ENCODE results near the gene RANBP10.
"Not testable (repeated sequence)": the region's sequence is repeated elsewhere in the genome, so short reads cannot be mapped to it uniquely, and the experiment has no call there.

Gene RANBP10

DNA sequence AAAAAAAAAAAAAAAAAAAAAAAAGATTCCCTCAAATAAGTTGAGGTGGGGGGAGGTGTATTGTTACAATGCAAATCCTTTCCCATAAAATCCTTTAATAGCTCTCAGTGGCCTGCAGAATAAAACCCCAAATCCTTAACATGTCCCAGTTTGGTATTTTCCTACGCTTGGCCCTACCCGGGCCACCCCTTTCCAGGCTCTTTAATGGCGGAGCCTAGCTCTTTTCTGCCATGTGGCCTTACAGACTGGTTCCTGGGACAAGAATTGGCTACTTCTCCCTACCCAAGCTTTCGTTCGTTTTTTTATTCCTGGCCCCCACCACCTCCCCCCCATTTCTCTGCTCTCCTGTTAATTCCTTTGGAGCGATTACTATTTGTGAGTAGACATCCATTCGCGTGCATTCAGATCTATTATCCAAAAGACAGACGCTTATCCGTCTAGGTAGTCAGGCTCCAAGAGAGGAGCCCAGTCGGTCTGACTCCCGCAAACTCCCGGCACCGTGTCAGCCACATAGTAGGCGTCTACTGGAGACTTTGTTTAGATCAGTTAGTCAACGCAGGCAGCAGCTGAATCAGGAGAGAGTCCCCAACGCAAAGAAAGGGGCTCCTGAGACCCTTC is 34.9 kb upstream of the RANBP10 start:
- no peak for DNase-seq (ENCODE audit: extremely low read depth, low read depth)
- TF ChIP-seq, protein P1, sequence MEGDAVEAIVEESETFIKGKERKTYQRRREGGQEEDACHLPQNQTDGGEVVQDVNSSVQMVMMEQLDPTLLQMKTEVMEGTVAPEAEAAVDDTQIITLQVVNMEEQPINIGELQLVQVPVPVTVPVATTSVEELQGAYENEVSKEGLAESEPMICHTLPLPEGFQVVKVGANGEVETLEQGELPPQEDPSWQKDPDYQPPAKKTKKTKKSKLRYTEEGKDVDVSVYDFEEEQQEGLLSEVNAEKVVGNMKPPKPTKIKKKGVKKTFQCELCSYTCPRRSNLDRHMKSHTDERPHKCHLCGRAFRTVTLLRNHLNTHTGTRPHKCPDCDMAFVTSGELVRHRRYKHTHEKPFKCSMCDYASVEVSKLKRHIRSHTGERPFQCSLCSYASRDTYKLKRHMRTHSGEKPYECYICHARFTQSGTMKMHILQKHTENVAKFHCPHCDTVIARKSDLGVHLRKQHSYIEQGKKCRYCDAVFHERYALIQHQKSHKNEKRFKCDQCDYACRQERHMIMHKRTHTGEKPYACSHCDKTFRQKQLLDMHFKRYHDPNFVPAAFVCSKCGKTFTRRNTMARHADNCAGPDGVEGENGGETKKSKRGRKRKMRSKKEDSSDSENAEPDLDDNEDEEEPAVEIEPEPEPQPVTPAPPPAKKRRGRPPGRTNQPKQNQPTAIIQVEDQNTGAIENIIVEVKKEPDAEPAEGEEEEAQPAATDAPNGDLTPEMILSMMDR (IDR thresholded peaks at IDR 0.05; ENCODE audit: low read depth, low read length), result no peak

DNA sequence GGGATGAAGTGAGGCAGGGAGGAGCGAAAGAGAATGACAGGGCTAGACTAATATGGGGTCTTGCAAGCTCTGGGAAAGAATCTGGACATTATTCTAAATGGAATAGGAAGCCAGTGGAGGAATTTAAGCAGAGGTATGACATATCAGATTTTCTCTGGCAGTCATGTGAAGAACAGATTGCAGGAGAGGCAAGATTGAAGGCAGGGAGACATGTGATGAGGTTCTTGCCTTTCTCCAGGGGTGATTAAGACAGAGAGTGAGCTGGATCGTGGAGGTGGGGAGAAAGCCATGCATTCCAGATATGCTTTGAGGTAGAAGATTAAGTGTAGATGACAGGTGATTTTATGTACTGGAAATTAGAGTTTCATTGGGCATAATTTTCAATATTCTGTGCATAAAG is 31.5 kb upstream of the RANBP10 start:
- TF ChIP-seq, protein P1 (IDR thresholded peaks at IDR 0.05; ENCODE audit: low read depth, low read length), result no peak

DNA sequence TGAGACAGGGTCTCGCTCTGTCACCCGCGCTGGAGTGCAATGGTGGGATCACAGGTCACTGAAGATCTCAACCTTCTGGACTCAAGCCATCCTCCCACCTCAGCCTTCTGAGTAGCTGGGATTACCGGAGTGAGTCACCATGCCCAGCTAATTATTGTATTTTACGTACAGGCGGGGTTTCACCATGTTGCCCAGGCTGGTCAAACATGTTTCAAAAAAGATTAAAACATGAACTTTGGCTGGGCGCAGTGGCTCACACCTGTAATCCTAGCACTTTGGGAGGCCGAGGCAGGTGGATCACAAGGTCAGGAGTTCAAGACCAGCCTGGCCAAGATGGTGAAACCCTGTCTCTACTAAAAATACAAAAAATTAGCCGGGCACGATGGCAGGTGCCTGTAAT is 30.8 kb upstream of the RANBP10 start:
- not testable (repeated sequence) for DNase-seq (ENCODE audit: extremely low read depth, low read depth)

More for the DNA sequence above, 31.5 kb upstream of the RANBP10 start:
- DNase-seq (ENCODE audit: extremely low read depth, low read depth), result no peak

DNA sequence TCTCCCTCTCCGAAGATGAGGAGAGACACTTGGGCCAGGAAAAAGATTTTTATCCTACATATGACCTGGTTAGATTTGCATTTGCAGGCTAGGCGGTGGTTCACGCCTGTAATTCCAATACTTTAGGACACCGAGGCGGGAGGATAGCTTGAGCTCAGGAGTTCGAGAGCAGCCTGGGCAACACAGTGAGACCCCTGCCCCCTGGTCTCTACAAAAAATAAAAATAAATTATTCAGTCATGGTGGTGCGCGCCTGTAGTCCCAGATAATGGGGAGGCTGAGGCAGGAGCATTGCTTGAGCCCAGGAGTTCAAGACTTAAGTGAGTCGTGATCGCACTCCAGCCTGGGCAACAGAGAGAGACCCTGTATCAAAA is 27.9 kb upstream of the RANBP10 start:
- no peak for DNase-seq (ENCODE audit: extremely low read depth, low read depth)
- TF ChIP-seq, protein P1 (IDR thresholded peaks at IDR 0.05; ENCODE audit: low read depth, low read length), result no peak

DNA sequence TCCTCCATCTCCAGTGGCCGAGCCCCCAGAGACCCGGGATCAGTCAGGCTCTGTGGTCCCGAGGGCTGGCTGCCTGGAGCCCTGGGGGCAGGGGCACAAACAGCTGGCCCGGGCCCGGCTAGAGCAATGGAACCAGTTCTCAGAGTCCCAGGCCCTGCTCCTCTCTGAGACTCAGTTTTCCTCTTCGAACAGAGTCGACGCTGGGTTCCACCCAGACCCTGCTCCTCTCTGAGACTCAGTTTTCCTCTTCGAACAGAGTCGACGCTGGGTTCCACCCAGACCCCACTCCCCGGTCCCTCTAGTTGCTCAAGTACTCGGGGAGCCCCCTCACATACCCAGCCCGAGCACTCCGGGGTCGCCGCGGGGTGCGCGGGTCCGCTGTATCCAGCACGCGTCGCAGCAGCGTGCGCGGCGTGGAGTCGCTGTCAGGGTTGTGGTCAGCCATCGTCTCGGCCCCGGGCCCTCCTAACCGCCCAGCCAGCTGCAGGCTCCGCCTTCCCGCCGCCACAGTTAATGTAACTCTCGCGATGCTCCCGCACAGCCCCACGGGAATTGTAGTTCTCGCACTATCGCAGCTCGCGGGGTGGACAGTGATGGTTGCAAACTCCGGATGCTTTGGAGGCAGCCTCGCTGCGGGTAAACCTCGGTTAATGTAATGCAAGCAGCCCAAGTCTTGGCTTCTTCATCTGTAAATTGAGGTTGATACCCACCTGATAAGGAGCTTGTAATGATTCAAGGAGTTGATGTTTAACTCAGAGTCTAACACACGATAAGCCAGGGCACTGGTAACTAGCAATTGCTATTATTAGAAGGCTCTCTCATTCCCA is 27.3 kb upstream of the RANBP10 start:
- DNase-seq (ENCODE audit: extremely low read depth, low read depth), result peak; percentile 55
- TF ChIP-seq, protein P1 (IDR thresholded peaks at IDR 0.05; ENCODE audit: low read depth, low read length), result no peak

DNA sequence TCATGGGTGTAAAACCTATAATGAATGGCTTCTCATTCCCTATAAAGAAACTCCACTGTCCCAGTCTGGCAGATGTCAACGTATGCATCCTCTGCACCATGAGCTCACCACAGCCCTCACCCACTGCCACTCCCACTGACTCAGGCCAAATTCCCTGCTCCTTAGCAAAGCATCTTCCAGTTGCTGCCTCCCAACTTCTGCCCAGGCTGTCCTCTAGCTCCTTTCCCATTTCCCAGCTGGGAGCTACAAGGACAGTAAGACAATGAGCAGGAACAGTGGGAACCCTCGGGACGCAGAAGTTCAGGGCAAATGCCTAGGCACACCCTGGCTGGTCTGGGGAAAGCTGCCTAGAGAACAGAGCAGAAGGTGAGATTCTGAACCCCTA is 26.7 kb upstream of the RANBP10 start:
- DNase-seq (ENCODE audit: extremely low read depth, low read depth), result peak; percentile 14
- TF ChIP-seq, protein P1 (IDR thresholded peaks at IDR 0.05; ENCODE audit: low read depth, low read length), result no peak

DNA sequence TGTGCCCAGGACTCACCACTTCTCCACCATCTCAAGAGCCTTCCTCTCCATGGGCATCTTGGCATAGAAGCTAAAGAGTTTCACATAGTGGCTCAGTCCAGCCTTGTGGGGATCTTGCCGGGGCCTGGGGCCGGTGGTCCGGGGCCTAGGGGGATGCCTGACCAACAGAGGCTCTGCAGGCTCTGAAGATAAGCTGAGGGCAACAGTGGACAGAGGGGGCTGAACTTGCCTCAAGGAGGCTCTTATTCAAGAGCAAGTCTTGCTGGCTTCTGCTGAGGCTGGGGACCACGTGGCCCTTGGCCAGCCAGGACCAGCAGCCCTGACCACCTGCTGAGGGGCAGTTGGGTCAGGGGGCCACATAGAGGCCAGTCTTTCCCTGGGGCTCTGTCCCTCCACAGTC is 22.3 kb upstream of the RANBP10 start:
- TF ChIP-seq, protein P1 (IDR thresholded peaks at IDR 0.05; ENCODE audit: low read depth, low read length), result no peak
- DNase-seq (ENCODE audit: extremely low read depth, low read depth), result no peak
